Keratinocyte (primary cell): ENCODE measurements around the gene FCRL3. TPM values are rescaled to one million over a fixed set of nuclear protein-coding genes. Genes with fewer than 3 reads are reported as not detected.

Experiments
- DNase-seq: peaks from one replicate; pipeline ENCODE4 v3.0.0-alpha.2; 2011; ENCODE audit warnings: low read depth, missing footprints, low spot score
- FAIRE-seq: peaks from 2 replicates; lab custom pipeline; 2011; peaks lifted over from hg19 to GRCh38; lab: Jason Lieb, UNC
- H2AFZ ChIP-seq: 2 replicates; pipeline ENCODE4 v1.6.0; 2012; ENCODE audit warnings: low read length, control low read depth, inconsistent platforms; ENCODE audit not compliant: control insufficient read depth
- H3K27ac ChIP-seq: 2 replicates; pipeline ENCODE4 v1.5.1; 2011; ENCODE audit warnings: low read length; ENCODE audit not compliant: control insufficient read depth, insufficient read depth
- H3K27me3 ChIP-seq: 3 replicates; pipeline ENCODE4 v1.6.0; 2011; ENCODE audit warnings: low read length; ENCODE audit not compliant: control insufficient read depth, insufficient read depth; ENCODE audit errors: extremely low read depth
- H3K36me3 ChIP-seq, 2 experiments: 2 replicates in 1 of 2; 3 replicates in 1 of 2; pipeline ENCODE4 v1.5.1; 2011; ENCODE audit warnings: low read length in 2 of 2, mild to moderate bottlenecking in 1 of 2; ENCODE audit not compliant: control insufficient read depth in 2 of 2, insufficient read depth in 2 of 2; ENCODE audit errors: extremely low read depth in 1 of 2
- H3K4me1 ChIP-seq: 3 replicates; pipeline ENCODE4 v1.5.1; 2011; ENCODE audit warnings: low read length; ENCODE audit not compliant: control insufficient read depth, insufficient read depth; ENCODE audit errors: extremely low read depth
- H3K4me2 ChIP-seq: 3 replicates; pipeline ENCODE4 v1.6.0; 2011; ENCODE audit warnings: low read depth, low read length; ENCODE audit not compliant: control insufficient read depth, insufficient read depth; ENCODE audit errors: extremely low read depth
- H3K4me3 ChIP-seq, 3 experiments: fragments of 200-600 bp in 1 of 3; sonication (generic) in 1 of 3; 2 replicates in 2 of 3; 3 replicates in 1 of 3; pipeline ENCODE4 v1.5.1; 2011 to 2016; ENCODE audit warnings: low read length in 3 of 3, mild to moderate bottlenecking in 3 of 3, control low read depth in 2 of 3, inconsistent platforms in 1 of 3, low read depth in 1 of 3, mixed read lengths in 1 of 3, mixed run types in 1 of 3, moderate library complexity in 1 of 3; ENCODE audit not compliant: control insufficient read depth in 2 of 3, insufficient read depth in 2 of 3; ENCODE audit errors: extremely low read depth in 1 of 3
- H3K79me2 ChIP-seq: 2 replicates; pipeline ENCODE4 v1.6.0; 2012; ENCODE audit warnings: low read length; ENCODE audit not compliant: control insufficient read depth, insufficient read depth
- H3K9ac ChIP-seq: 3 replicates; pipeline ENCODE4 v1.6.0; 2011; ENCODE audit warnings: low read length; ENCODE audit not compliant: control insufficient read depth, insufficient read depth; ENCODE audit errors: extremely low read depth
- H3K9me1 ChIP-seq: 3 replicates; pipeline ENCODE4 v1.6.0; 2011; ENCODE audit warnings: low read length; ENCODE audit not compliant: control insufficient read depth, insufficient read depth; ENCODE audit errors: extremely low read depth
- H3K9me3 ChIP-seq: 2 replicates; pipeline ENCODE4 v1.5.1; 2012; ENCODE audit warnings: low read depth, low read length; ENCODE audit not compliant: control insufficient read depth
- H4K20me1 ChIP-seq: 3 replicates; pipeline ENCODE4 v1.6.0; 2011; ENCODE audit warnings: low read length; ENCODE audit not compliant: control insufficient read depth, insufficient read depth; ENCODE audit errors: extremely low read depth
- CTCF ChIP-seq, 3 experiments: IDR thresholded peaks in 1 of 3; conservative IDR thresholded peaks in 1 of 3; optimal IDR thresholded peaks in 1 of 3; 2 replicates in 2 of 3; 3 replicates in 1 of 3; pipeline versions ENCODE3 to v1.5.1; 2011; ENCODE audit warnings: low read length in 3 of 3, mild to moderate bottlenecking in 3 of 3, moderate library complexity in 2 of 3, control low read depth in 1 of 3, inconsistent platforms in 1 of 3; ENCODE audit not compliant: insufficient read depth in 2 of 3; ENCODE audit errors: extremely low read depth in 1 of 3
- EZH2 ChIP-seq: IDR thresholded peaks from one replicate; pipeline ENCODE4 v1.6.1; 2012; ENCODE audit warnings: inconsistent platforms, mild to moderate bottlenecking, low read length, moderate library complexity
- dilution Hi-C: fragments of 300-500 bp; cut with MboI; formaldehyde crosslinking; loops from one replicate; pipeline ENCODE4 v1.7.0; 2020; ENCODE audit warnings: low sequenced_read_pairs; ENCODE audit not compliant: extremely low pct_ligation_motif_present
- polyA plus RNA-seq, 5 experiments: library from polyadenylated mRNA; depleted of rRNA in 3 of 5; stranded (reverse) in 3 of 5; stranded (forward) in 1 of 5; unstranded in 1 of 5; fragments of >200 nt; gene quantifications; 1 replicate in 1 of 5; 2 replicates in 3 of 5; 3 replicates in 1 of 5; pipeline versions ENCODE4 v1.2.1 to v1.2.3, GENCODE V29; 2011 to 2012; ENCODE audit warnings: missing spikeins in 2 of 5, low read depth in 1 of 5, low replicate concordance in 1 of 5

The FCRL3 gene
- polyA plus RNA-seq, 1 donor (not counting 4 experiments of a cell fraction or from before 2014, with no cell fraction given): not detected

- Histone ChIP-seq H3K4me3 (no peak overlapping the region), H3K27me3 (no peaks in the 10 kb centered on the region), H2AFZ (no peak overlapping the region), H3K27ac (no peak overlapping the region), H3K4me1 (no peaks in the 10 kb centered on the region), H3K9ac (no peak overlapping the region), H3K4me2 (no peak overlapping the region), H3K79me2 (no peaks in the 10 kb centered on the region), H3K9me1 (no peaks in the 10 kb centered on the region), H3K9me3 (peaks cover 2% of the 10 kb centered on the region), H3K36me3 (no peaks in the 10 kb centered on the region), H4K20me1 (no peaks in the 10 kb centered on the region)
- FAIRE-seq (no peak), DNase-seq (no peak)
- TF ChIP-seq CTCF (optimal IDR thresholded peaks at IDR 0.05 in 1 of 3, IDR thresholded peaks at IDR 0.05 in 1 of 3, conservative IDR thresholded peaks at IDR 0.05 in 1 of 3; ENCODE audit: extremely low read depth in 1 of 3, insufficient read depth in 2 of 3, low read length in 3 of 3) (no peak), EZH2 (no peak)
- dilution Hi-C loops: no loop called here
Observed at GRCh38 chr1:157724537-157725220, 24.1 kb upstream of the FCRL3 start.

- H3K79me2 ChIP-seq: no peaks in the 10 kb centered on the region
- no peak overlapping the region for H3K27ac ChIP-seq
- H3K4me2 ChIP-seq: no peak overlapping the region
- no peak overlapping the region for H3K9ac ChIP-seq
- DNase-seq: no peak
- no peak for TF ChIP-seq CTCF (optimal IDR thresholded peaks at IDR 0.05 in 1 of 3, IDR thresholded peaks at IDR 0.05 in 1 of 3, conservative IDR thresholded peaks at IDR 0.05 in 1 of 3; ENCODE audit: extremely low read depth in 1 of 3, insufficient read depth in 2 of 3, low read length in 3 of 3)
- no peak for TF ChIP-seq EZH2
- no peaks in the 10 kb centered on the region for H3K36me3 ChIP-seq
- no peak overlapping the region for H2AFZ ChIP-seq
- dilution Hi-C loops: no loop called here
- H3K4me1 ChIP-seq: no peaks in the 10 kb centered on the region
- H3K4me3 ChIP-seq: no peak overlapping the region
- no peaks in the 10 kb centered on the region for H3K9me1 ChIP-seq
- peaks cover 2% of the 10 kb centered on the region for H3K9me3 ChIP-seq
- H3K27me3 ChIP-seq: no peaks in the 10 kb centered on the region
- no peaks in the 10 kb centered on the region for H4K20me1 ChIP-seq
- FAIRE-seq: no peak
Observed at GRCh38 chr1:157723157-157723556, 22.6 kb upstream of the FCRL3 start.
